Endodermal cell (in vitro differentiated cells): ENCODE data around the gene GNAT1. TPM values are rescaled to one million over a fixed set of nuclear protein-coding genes. Genes with fewer than 3 reads are reported as not detected.
A peak's percentile ranks its signal among the peaks of the same experiment; 100 is the strongest.

ENCODE experiments used
- DNase-seq: peaks from one replicate; pipeline ENCODE4 v3.0.0-alpha.2; 2017
- H3K27ac ChIP-seq: 2 replicates; pipeline ENCODE4 v1.5.1; 2013; ENCODE audit warnings: mild to moderate bottlenecking, low read depth, low read length, moderate library complexity
- H3K27me3 ChIP-seq: 2 replicates; pipeline ENCODE4 v1.6.1; 2013; ENCODE audit warnings: mild to moderate bottlenecking, low read length, moderate library complexity; ENCODE audit not compliant: insufficient read depth, control insufficient read depth, poor library complexity, severe bottlenecking
- H3K36me3 ChIP-seq: 2 replicates; pipeline ENCODE4 v1.7.0; 2013; ENCODE audit warnings: mild to moderate bottlenecking, low read length, moderate library complexity; ENCODE audit not compliant: control insufficient read depth, insufficient read depth
- H3K4me1 ChIP-seq: one replicate; pipeline ENCODE4 v1.7.0; 2013; ENCODE audit warnings: low read length; ENCODE audit not compliant: control insufficient read depth, insufficient read depth
- H3K4me3 ChIP-seq: 2 replicates; pipeline ENCODE4 v1.5.1; 2013; ENCODE audit warnings: mild to moderate bottlenecking, low read length, moderate library complexity
- H3K9ac ChIP-seq: 2 replicates; pipeline ENCODE4 v1.6.1; 2013; ENCODE audit warnings: mild to moderate bottlenecking, low read length, moderate library complexity; ENCODE audit not compliant: poor library complexity, severe bottlenecking; ENCODE audit errors: extremely low read depth
- H3K9me3 ChIP-seq: 2 replicates; pipeline ENCODE4 v1.6.1; 2013; ENCODE audit warnings: mild to moderate bottlenecking, low read length, moderate library complexity; ENCODE audit not compliant: control insufficient read depth
- H3K27ac Mint-ChIP-seq: 2 replicates; pipeline ENCODE4 v1.8.0; 2020; ENCODE audit warnings: mixed read lengths
- H3K27me3 Mint-ChIP-seq: 2 replicates; pipeline ENCODE4 v1.8.0; 2021; ENCODE audit warnings: mild to moderate bottlenecking, mixed read lengths; ENCODE audit not compliant: insufficient read depth
- H3K36me3 Mint-ChIP-seq: 2 replicates; pipeline ENCODE4 v1.8.0; 2020; ENCODE audit warnings: low read depth, mixed read lengths
- H3K4me1 Mint-ChIP-seq: 2 replicates; pipeline ENCODE4 v1.8.0; 2020; ENCODE audit warnings: mixed read lengths
- H3K4me3 Mint-ChIP-seq: 2 replicates; pipeline ENCODE4 v1.8.0; 2020; ENCODE audit warnings: mild to moderate bottlenecking, moderate library complexity, mixed read lengths
- H3K9me3 Mint-ChIP-seq: 2 replicates; pipeline ENCODE4 v1.8.0; 2020; ENCODE audit warnings: mild to moderate bottlenecking, mixed read lengths
- WGBS, 2 experiments: methylation state at CpG; one replicate each; pipeline versions ENCODE4 v1.1.5 to v1.1.7; 2013; ENCODE audit warnings: missing lambda C conversion rate in 2 of 2, mixed read lengths in 1 of 2; ENCODE audit not compliant: insufficient coverage in 1 of 2, insufficient read length in 1 of 2; 5-methylcytosine and 5-hydroxymethylcytosine counted together
- total RNA-seq, 2 donors: library from RNA; stranded (reverse); fragmentation: NEBNext Ultra II Directional in 1 of 2; extraction: Animal tissue kit (Norgen Biotek cat#: 25700) in 1 of 2; gene quantifications; 2 replicates in 1 of 2; 3 replicates in 1 of 2; pipeline ENCODE4 v1.2.1, GENCODE V29; 2021
- TF ChIP-seq, protein P1 (sequence below): fragments of 200-600 bp; sonication (generic); conservative IDR thresholded peaks from 2 replicates; pipeline ENCODE4 v1.5.0; 2021; ENCODE audit warnings: antibody characterized with exemption, mild to moderate bottlenecking

GNAT1 gene
- total RNA-seq, 2 donors from 2014 or later, result 0.42 to 1.2 TPM

DNA sequence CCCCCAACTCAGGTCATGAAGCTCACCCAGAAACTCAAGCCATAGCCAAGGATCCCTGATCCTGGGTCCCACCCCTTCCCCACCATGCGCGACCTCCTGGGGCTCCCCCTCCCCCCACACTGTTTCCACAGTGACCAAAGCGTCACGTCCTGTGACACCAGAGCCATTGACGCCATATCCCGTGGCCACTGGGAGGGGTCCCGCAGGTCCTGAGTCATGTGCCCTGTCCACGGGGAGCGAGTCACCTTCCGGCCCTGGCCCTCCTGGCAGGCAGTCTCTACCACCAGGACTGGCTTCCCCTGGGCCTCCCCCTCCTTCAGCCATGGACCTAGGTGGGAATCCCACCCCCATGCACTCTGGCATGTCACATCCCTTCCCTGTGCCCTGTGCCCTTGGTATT lies 20.7 kb upstream of the GNAT1 start:
- Mint-ChIP-seq H3K27ac (no peak overlapping the region), H3K27me3 (no peaks in the 10 kb centered on the region), H3K36me3 (peaks cover 17% of the 10 kb centered on the region), H3K4me3 (no peak overlapping the region), H3K9me3 (no peaks in the 10 kb centered on the region), H3K4me1 (peaks cover 36% of the 10 kb centered on the region)
- Histone ChIP-seq H3K9me3 (no peaks in the 10 kb centered on the region), H3K4me3 (no peak overlapping the region), H3K27ac (no peak overlapping the region), H3K9ac (no peak overlapping the region), H3K4me1 (peaks cover 16% of the 10 kb centered on the region), H3K36me3 (peaks cover 5% of the 10 kb centered on the region), H3K27me3 (no peaks in the 10 kb centered on the region)
- WGBS, 2 experiments, result 89 to 97% methylated on average over 6 to 10 of the region's 10 CpGs
- TF ChIP-seq, protein P1, sequence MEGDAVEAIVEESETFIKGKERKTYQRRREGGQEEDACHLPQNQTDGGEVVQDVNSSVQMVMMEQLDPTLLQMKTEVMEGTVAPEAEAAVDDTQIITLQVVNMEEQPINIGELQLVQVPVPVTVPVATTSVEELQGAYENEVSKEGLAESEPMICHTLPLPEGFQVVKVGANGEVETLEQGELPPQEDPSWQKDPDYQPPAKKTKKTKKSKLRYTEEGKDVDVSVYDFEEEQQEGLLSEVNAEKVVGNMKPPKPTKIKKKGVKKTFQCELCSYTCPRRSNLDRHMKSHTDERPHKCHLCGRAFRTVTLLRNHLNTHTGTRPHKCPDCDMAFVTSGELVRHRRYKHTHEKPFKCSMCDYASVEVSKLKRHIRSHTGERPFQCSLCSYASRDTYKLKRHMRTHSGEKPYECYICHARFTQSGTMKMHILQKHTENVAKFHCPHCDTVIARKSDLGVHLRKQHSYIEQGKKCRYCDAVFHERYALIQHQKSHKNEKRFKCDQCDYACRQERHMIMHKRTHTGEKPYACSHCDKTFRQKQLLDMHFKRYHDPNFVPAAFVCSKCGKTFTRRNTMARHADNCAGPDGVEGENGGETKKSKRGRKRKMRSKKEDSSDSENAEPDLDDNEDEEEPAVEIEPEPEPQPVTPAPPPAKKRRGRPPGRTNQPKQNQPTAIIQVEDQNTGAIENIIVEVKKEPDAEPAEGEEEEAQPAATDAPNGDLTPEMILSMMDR, result no peak
- no peak for DNase-seq

DNA sequence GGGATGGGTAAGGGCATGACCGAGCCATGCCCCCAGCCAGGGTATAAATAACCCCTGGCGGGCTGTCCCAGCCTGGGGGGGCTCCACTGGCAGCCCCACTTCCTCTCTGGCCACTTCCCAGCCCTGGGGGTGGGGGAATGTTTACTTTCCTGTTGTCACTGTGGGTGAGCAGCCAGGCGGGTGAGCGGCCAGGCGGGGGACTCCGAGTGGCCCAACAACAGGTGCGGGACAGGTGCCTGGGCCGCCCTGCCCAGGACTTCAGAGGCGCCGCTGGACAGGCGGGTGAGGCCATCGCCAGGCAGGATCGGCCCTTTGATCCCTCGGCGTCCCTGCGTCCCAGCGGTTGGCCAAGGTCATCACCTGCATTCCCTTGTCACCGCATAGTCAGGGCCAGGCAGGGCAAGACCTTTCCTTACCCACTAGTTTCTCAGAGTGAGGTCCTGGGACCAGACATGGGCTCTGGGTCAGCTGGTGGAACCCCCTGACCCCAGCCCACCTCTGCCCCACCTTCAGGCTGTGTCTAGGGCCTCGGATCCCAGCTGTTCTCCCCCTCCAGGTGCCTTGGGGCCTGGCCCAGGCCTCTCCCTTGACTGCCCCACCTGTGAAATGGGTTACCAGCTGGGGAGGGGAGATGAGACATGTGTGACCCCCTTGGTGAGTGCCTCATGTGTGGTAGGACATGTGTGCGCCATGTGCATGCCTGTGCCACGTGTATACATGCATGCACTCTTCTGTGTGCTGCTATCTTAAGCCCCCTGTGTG lies 19.7 kb upstream of the GNAT1 start:
- no peak overlapping the region for H3K9ac ChIP-seq
- Mint-ChIP-seq H3K36me3 (peaks cover 21% of the 10 kb centered on the region), H3K27ac (peak overlapping the region; percentile 26), H3K9me3 (no peaks in the 10 kb centered on the region), H3K4me3 (no peak overlapping the region), H3K27me3 (no peaks in the 10 kb centered on the region), H3K4me1 (peaks cover 26% of the 10 kb centered on the region)
- TF ChIP-seq, protein P1, result no peak
- DNase-seq, result no peak
- H3K4me1 ChIP-seq, result peaks cover 8% of the 10 kb centered on the region
- 96% methylated on average over 13 to 21 of the region's 21 CpGs for WGBS, 2 experiments
- H3K27me3 ChIP-seq, result no peaks in the 10 kb centered on the region
- no peak overlapping the region for H3K4me3 ChIP-seq
- H3K9me3 ChIP-seq, result no peaks in the 10 kb centered on the region
- H3K36me3 ChIP-seq, result peaks cover 5% of the 10 kb centered on the region
- no peak overlapping the region for H3K27ac ChIP-seq

DNA sequence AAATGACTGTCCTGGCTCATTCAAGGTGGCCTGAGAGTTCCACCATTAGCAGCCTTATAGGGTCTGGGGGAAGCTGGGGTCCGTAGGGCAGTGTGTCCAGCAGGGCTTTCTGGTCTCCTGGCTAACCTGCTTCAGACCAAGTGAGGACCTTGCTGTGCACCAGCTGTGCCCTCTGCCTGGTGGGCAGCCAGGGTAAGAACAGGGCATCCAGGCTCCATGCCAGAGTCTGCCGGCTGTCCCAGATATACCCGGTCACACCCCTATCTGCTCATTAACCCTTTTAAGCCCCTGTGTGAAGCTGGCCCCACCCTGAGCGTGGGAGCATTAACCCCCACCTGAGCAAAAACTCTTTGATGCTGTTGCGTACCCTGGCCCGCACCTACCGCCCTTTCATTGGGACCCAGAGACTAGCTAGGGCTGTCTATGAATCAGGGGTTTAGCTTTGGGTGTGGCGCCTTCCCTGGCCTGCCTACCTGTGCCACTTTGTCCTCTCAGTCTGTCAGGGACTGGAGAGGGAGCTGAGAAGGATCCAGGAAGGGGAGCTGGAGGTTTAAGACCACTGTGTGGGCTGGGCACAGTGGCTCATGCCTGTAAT lies 18.7 kb upstream of the GNAT1 start:
- H3K4me3 ChIP-seq, result no peak overlapping the region
- H3K9me3 ChIP-seq, result no peaks in the 10 kb centered on the region
- TF ChIP-seq, protein P1, result no peak
- H3K27ac ChIP-seq, result no peak overlapping the region
- H3K9ac ChIP-seq, result no peak overlapping the region
- peaks cover 5% of the 10 kb centered on the region for H3K36me3 ChIP-seq
- peaks cover 3% of the 10 kb centered on the region for H3K4me1 ChIP-seq
- no peak overlapping the region for H3K27ac Mint-ChIP-seq
- H3K4me1 Mint-ChIP-seq, result peaks cover 19% of the 10 kb centered on the region
- WGBS, 2 experiments, result 87 to 100% methylated on average over 3 to 8 of the region's 8 CpGs
- H3K27me3 ChIP-seq, result no peaks in the 10 kb centered on the region
- no peak overlapping the region for H3K4me3 Mint-ChIP-seq
- no peak for DNase-seq
- H3K27me3 Mint-ChIP-seq, result no peaks in the 10 kb centered on the region
- peaks cover 30% of the 10 kb centered on the region for H3K36me3 Mint-ChIP-seq
- no peaks in the 10 kb centered on the region for H3K9me3 Mint-ChIP-seq
